ENCODE measurements around the gene PLCB3. TPM values are rescaled to one million over a fixed set of nuclear protein-coding genes. Genes with fewer than 3 reads are reported as not detected.

PLCB3 gene
- total RNA-seq, 1 donor from 2014 or later, result 8.1 TPM

DNA sequence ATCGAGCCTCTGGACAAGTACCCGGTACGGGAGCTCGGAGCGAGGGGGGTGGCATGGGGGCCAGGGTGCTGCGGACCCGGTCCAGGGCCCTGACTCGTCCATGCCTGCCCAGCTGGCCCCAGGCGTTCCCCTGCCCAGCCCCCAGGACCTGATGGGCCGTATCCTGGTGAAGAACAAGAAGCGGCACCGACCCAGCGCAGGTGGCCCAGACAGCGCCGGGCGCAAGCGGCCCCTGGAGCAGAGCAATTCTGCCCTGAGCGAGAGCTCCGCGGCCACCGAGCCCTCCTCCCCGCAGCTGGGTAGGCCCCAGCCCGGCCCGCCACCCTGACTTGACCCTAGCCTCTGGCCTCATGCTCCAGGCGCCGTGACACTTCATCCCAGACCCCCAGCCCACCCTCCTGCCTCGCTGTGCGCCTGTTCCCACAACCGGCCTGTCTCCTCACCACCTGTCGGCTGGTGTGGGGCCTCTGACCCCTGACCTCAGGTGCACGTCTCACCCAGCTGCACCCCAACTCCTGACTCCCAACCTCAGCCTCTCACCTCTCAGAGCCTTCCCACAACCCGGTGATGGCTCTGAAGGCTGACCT is 7.7 kb downstream of the PLCB3 start:
- TF ChIP-seq, protein P1, sequence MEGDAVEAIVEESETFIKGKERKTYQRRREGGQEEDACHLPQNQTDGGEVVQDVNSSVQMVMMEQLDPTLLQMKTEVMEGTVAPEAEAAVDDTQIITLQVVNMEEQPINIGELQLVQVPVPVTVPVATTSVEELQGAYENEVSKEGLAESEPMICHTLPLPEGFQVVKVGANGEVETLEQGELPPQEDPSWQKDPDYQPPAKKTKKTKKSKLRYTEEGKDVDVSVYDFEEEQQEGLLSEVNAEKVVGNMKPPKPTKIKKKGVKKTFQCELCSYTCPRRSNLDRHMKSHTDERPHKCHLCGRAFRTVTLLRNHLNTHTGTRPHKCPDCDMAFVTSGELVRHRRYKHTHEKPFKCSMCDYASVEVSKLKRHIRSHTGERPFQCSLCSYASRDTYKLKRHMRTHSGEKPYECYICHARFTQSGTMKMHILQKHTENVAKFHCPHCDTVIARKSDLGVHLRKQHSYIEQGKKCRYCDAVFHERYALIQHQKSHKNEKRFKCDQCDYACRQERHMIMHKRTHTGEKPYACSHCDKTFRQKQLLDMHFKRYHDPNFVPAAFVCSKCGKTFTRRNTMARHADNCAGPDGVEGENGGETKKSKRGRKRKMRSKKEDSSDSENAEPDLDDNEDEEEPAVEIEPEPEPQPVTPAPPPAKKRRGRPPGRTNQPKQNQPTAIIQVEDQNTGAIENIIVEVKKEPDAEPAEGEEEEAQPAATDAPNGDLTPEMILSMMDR (IDR thresholded peaks at IDR 0.05), result no peak
- CTCF ChIA-PET, result interaction anchor here (1.0 kb wide), 1 partner anchor 9 kb away, joined by 3 read pairs; no protein-coding TSS in a partner anchor
- Mint-ChIP-seq H3K4me3 (no peak overlapping the region), H3K36me3 (ENCODE audit: low read depth) (peaks cover 11% of the 10 kb centered on the region), H3K4me1 (peaks cover 11% of the 10 kb centered on the region), H3K27me3 (no peaks in the 10 kb centered on the region), H3K27ac (no peak overlapping the region), H3K9me3 (no peaks in the 10 kb centered on the region)
- ATAC-seq (ENCODE audit: low read depth), result no peak
- DNase-seq, result no peak
- intact Hi-C loops (cut with micrococcal nuclease), result no loop called here
- POLR2A ChIA-PET, result interaction anchor here (0.6 kb wide), 1 partner anchor 68 kb away, joined by 4 read pairs; no protein-coding TSS in a partner anchor

DNA sequence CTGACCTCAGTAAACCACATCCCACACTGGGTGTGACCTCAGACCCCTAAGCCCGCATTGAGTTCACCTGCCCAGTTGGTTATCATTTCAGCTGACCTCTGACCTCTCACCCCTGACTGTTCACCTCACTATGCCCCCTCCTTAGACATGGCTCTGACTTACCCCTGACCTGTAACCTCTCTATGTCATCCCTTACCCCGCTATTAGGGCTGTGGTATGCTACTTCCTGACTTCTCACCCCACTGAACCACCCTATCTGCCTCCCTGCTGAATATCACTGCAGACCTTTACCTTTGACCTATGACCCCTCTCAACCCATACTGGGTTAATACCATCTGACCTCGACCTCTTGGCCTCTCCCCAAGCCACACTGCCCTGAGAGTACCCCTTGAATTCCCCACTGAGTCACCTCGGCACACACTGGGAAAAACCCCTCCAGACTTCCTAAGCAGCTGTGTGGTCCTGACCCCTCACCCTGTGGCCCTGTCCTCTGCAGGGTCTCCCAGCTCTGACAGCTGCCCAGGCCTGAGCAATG is 8.3 kb downstream of the PLCB3 start:
- H3K4me3 Mint-ChIP-seq, result no peak overlapping the region
- TF ChIP-seq, protein P1 (IDR thresholded peaks at IDR 0.05), result no peak
- CTCF ChIA-PET, result no interaction called here

DNA sequence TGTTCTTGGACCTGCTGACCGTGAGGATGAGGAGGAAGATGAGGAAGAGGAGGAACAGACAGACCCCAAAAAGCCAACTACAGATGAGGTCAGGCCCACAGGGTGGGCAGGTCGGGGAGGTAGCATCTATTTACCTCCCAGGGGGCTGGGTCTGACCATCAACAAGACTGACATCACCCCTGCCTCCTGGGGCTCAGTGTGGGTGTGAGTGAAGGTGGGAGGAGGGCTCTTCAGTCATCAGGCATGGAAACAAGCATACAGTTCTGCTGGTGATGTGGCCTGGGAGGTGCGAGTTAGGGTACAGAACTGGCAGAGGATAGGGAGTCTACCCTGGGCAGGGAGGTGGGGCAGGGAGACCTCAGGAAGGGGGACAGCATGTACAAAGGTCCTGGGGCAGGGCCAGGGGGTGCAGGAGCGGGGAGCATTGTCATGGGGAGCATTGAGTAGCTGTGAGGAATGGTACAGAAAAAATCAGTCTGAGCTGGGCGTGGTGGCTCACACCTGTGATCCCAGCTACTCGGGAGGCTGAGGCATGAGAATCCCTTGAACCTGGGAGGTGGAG is 8.9 kb downstream of the PLCB3 start:
- ChIA-PET POLR2A (interaction anchor here (0.6 to 0.9 kb wide), 3 partner anchors 34 to 515 kb away, joined by 3 to 5 read pairs (median 3); partner anchors contain the start of gene ESRRA), CTCF (no interaction called here)
- Mint-ChIP-seq H3K36me3 (ENCODE audit: low read depth) (peaks cover 11% of the 10 kb centered on the region), H3K4me3 (no peak overlapping the region), H3K27me3 (no peaks in the 10 kb centered on the region), H3K4me1 (peaks cover 11% of the 10 kb centered on the region), H3K9me3 (no peaks in the 10 kb centered on the region), H3K27ac (peak overlapping the region; percentile 25)
- DNase-seq (no peak), ATAC-seq (ENCODE audit: low read depth) (peak; percentile 45)
- TF ChIP-seq, protein P1 (IDR thresholded peaks at IDR 0.05), result no peak
- intact Hi-C loops (cut with micrococcal nuclease), result no loop called here

More for the DNA sequence above, 8.3 kb downstream of the PLCB3 start:
- Mint-ChIP-seq H3K9me3 (no peaks in the 10 kb centered on the region), H3K27ac (peak overlapping the region; percentile 6), H3K4me1 (peaks cover 11% of the 10 kb centered on the region), H3K36me3 (ENCODE audit: low read depth) (peaks cover 11% of the 10 kb centered on the region), H3K27me3 (no peaks in the 10 kb centered on the region)
- DNase-seq (no peak), ATAC-seq (ENCODE audit: low read depth) (peak; percentile 28)
- POLR2A ChIA-PET, result interaction anchor here (0.6 to 0.9 kb wide), 3 partner anchors 46 to 515 kb away, joined by 3 to 4 read pairs (median 3); partner anchors contain the start of gene ESRRA
- intact Hi-C loops (cut with micrococcal nuclease), result no loop called here

DNA sequence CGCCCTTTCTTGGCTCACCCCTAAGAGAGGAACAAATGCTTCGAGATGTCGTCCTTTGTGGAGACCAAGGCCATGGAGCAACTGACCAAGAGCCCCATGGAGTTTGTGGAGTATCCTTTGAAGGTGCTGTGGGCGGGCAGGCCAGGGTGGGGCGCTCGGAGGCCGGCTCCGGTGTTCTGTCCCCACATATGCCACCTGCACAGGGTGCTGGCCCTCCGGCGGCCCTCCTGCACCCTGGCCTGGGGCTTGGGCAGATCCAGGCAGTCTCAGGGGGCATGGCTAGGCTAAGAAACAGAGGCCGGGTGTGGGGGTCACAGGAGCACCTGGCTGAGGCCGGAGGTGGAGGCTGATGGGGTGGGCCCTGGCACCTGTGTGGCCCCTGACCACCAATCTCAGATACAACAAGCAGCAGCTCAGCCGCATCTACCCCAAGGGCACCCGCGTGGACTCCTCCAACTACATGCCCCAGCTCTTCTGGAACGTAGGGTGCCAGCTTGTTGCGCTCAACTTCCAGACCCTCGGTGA is 10.3 kb downstream of the PLCB3 start:
- TF ChIP-seq, protein P1 (IDR thresholded peaks at IDR 0.05), result no peak
- Mint-ChIP-seq H3K4me1 (peaks cover 13% of the 10 kb centered on the region), H3K36me3 (ENCODE audit: low read depth) (peaks cover 9% of the 10 kb centered on the region), H3K27ac (no peak overlapping the region), H3K9me3 (no peaks in the 10 kb centered on the region), H3K27me3 (no peaks in the 10 kb centered on the region), H3K4me3 (no peak overlapping the region)
- ChIA-PET CTCF (no interaction called here), POLR2A (interaction anchor here (0.8 kb wide), 1 partner anchor 10 kb away, joined by 3 read pairs; no protein-coding TSS in a partner anchor)
- intact Hi-C loops (cut with micrococcal nuclease), result no loop called here
- ATAC-seq (ENCODE audit: low read depth), result no peak
- no peak for DNase-seq
